Measurements from ENCODE around the gene LDB1.
A peak's percentile ranks its signal among the peaks of the same experiment; 100 is the strongest.

LDB1 gene

GRCh38 chr10:102134416-102134815, 14.2 kb upstream of the LDB1 start:
- TF ChIP-seq ZNF274 (IDR thresholded peaks at IDR 0.05; ENCODE audit: low read depth, low read length) (no peak), YY1 (IDR thresholded peaks at IDR 0.05; ENCODE audit: insufficient read depth, insufficient read length) (no peak), SUZ12 (IDR thresholded peaks at IDR 0.05; ENCODE audit: extremely low read depth, insufficient read depth, insufficient read length) (no peak)
- Histone ChIP-seq H3K36me3 (ENCODE audit: insufficient read depth, insufficient read length, low read length) (peaks cover 54% of the 10 kb centered on the region), H3K9me3 (ENCODE audit: insufficient read depth, low read length) (no peaks in the 10 kb centered on the region), H3K27me3 (ENCODE audit: insufficient read depth, insufficient read length) (no peaks in the 10 kb centered on the region), H3K4me3 (ENCODE audit: insufficient read length, low read depth) (peak overlapping the region; percentile 90), H3K4me1 (ENCODE audit: insufficient read depth, insufficient read length) (peaks cover 4% of the 10 kb centered on the region), H3K9ac (ENCODE audit: insufficient read length, low read depth) (peak overlapping the region; percentile 99)
- DNase-seq (ENCODE audit: low read depth, low spot score) = no peak

GRCh38 chr10:102133373-102134195, 13.4 kb upstream of the LDB1 start:
- H3K36me3 ChIP-seq (ENCODE audit: insufficient read depth, insufficient read length, low read length) = peaks cover 46% of the 10 kb centered on the region
- H3K9ac ChIP-seq (ENCODE audit: insufficient read length, low read depth) = peak overlapping the region; percentile 99
- H3K4me3 ChIP-seq (ENCODE audit: insufficient read length, low read depth) = peak overlapping the region; percentile 90
- H3K27me3 ChIP-seq (ENCODE audit: insufficient read depth, insufficient read length) = no peaks in the 10 kb centered on the region
- TF ChIP-seq SUZ12 (IDR thresholded peaks at IDR 0.05; ENCODE audit: extremely low read depth, insufficient read depth, insufficient read length) (no peak), YY1 (IDR thresholded peaks at IDR 0.05; ENCODE audit: insufficient read depth, insufficient read length) (no peak), ZNF274 (IDR thresholded peaks at IDR 0.05; ENCODE audit: low read depth, low read length) (no peak)
- no peak for DNase-seq (ENCODE audit: low read depth, low spot score)
- H3K4me1 ChIP-seq (ENCODE audit: insufficient read depth, insufficient read length) = peaks cover 4% of the 10 kb centered on the region
- H3K9me3 ChIP-seq (ENCODE audit: insufficient read depth, low read length) = no peaks in the 10 kb centered on the region

- Histone ChIP-seq H3K4me1 (ENCODE audit: insufficient read depth, insufficient read length) (peaks cover 4% of the 10 kb centered on the region), H3K4me3 (ENCODE audit: insufficient read length, low read depth) (peak within 1 kb of the TSS; percentile 90), H3K36me3 (ENCODE audit: insufficient read depth, insufficient read length, low read length) (peaks cover 38% of the 10 kb centered on the region), H3K9ac (ENCODE audit: insufficient read length, low read depth) (peak within 1 kb of the TSS; percentile 99), H3K27me3 (ENCODE audit: insufficient read depth, insufficient read length) (no peaks in the 10 kb centered on the region), H3K9me3 (ENCODE audit: insufficient read depth, low read length) (no peaks in the 10 kb centered on the region)
- peak; percentile 96 for DNase-seq (ENCODE audit: low read depth, low spot score)
- TF ChIP-seq SUZ12 (IDR thresholded peaks at IDR 0.05; ENCODE audit: extremely low read depth, insufficient read depth, insufficient read length) (no peak), YY1 (IDR thresholded peaks at IDR 0.05; ENCODE audit: insufficient read depth, insufficient read length) (peak; percentile 82), ZNF274 (IDR thresholded peaks at IDR 0.05; ENCODE audit: low read depth, low read length) (no peak)
These were observed 12.6 kb upstream of the LDB1 start, which contains the start of gene PPRC1 for GRCh38 chr10:102132563-102133372. Gene PPRC1 (plus strand): TSS chr10:102133040. CDS start chr10:102133069, 29 bp downstream.

DNA sequence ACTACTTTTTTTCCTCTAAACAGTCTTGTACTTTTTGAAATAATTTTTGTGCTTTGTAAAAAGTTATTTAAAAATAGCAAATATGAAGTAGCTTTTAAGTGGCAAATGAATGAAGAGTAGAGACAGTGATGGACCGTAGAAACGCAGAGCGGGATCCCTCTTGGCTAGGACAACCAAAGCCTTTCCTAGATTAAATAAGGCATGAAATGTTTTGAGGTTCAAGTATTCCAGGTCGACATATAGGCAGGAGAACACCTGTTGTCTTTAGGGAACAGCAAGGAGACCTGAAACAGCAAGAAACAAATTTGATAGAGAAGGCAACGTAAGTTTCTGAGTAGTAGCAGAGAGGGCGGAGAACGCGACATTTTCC, 12.0 kb upstream of the LDB1 start:
- H3K36me3 ChIP-seq (ENCODE audit: insufficient read depth, insufficient read length, low read length) = peaks cover 32% of the 10 kb centered on the region
- DNase-seq (ENCODE audit: low read depth, low spot score) = no peak
- no peak overlapping the region for H3K4me3 ChIP-seq (ENCODE audit: insufficient read length, low read depth)
- TF ChIP-seq SUZ12 (IDR thresholded peaks at IDR 0.05; ENCODE audit: extremely low read depth, insufficient read depth, insufficient read length) (no peak), ZNF274 (IDR thresholded peaks at IDR 0.05; ENCODE audit: low read depth, low read length) (no peak), YY1 (IDR thresholded peaks at IDR 0.05; ENCODE audit: insufficient read depth, insufficient read length) (no peak)
- no peaks in the 10 kb centered on the region for H3K27me3 ChIP-seq (ENCODE audit: insufficient read depth, insufficient read length)
- H3K4me1 ChIP-seq (ENCODE audit: insufficient read depth, insufficient read length) = peaks cover 4% of the 10 kb centered on the region
- H3K9me3 ChIP-seq (ENCODE audit: insufficient read depth, low read length) = no peaks in the 10 kb centered on the region
- H3K9ac ChIP-seq (ENCODE audit: insufficient read length, low read depth) = no peak overlapping the region

DNA sequence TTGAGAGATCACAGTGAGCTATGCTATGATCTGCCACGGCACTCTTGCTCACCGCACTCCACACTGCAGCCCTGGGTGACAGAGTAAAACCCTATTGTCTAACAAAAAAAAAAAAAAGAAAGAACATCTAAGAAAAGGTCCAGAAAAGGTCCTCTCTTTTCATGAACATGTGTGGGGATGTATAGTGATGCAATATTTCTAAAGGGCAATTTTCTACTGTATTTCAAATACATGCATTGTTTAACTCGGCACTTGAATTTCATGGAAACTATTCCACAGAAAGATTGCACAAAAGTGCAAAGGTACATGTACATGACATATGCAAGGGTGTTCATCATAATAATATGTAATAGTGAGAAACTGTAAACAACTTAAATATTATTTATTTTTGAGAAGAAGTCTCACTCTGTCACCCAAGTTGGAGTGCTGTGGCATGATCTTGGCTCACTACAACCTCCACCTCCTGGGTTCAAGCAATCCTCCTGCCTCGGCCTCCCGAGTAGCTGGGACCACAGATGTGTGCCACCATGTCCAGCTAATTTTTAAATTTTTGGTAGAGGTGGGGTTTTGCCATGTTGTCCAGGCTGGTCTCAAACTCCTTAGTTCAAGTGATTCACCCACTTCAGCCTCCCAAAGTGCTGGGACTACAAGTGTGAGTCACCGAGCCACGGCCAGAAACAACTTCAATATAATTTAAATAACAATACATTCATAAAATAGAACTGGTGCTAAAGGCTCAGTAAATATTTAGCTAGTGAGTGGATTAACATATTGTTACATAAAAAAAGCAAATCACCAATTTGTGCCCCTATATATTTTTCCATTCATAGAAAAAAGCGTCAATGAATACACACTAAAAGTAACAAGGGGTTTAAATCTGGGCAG, 11.4 kb upstream of the LDB1 start:
- Histone ChIP-seq H3K4me3 (ENCODE audit: insufficient read length, low read depth) (no peak overlapping the region), H3K27me3 (ENCODE audit: insufficient read depth, insufficient read length) (no peaks in the 10 kb centered on the region), H3K9ac (ENCODE audit: insufficient read length, low read depth) (no peak overlapping the region), H3K4me1 (ENCODE audit: insufficient read depth, insufficient read length) (peaks cover 4% of the 10 kb centered on the region), H3K9me3 (ENCODE audit: insufficient read depth, low read length) (no peaks in the 10 kb centered on the region), H3K36me3 (ENCODE audit: insufficient read depth, insufficient read length, low read length) (peaks cover 28% of the 10 kb centered on the region)
- TF ChIP-seq SUZ12 (IDR thresholded peaks at IDR 0.05; ENCODE audit: extremely low read depth, insufficient read depth, insufficient read length) (no peak), YY1 (IDR thresholded peaks at IDR 0.05; ENCODE audit: insufficient read depth, insufficient read length) (no peak), ZNF274 (IDR thresholded peaks at IDR 0.05; ENCODE audit: low read depth, low read length) (no peak)
- no peak for DNase-seq (ENCODE audit: low read depth, low spot score)

- H3K9me3 ChIP-seq (ENCODE audit: insufficient read depth, low read length) = no peaks in the 10 kb centered on the region
- H3K36me3 ChIP-seq (ENCODE audit: insufficient read depth, insufficient read length, low read length) = peaks cover 4% of the 10 kb centered on the region
- no peak for TF ChIP-seq ZNF274 (IDR thresholded peaks at IDR 0.05; ENCODE audit: low read depth, low read length)
- TF ChIP-seq SUZ12 (IDR thresholded peaks at IDR 0.05; ENCODE audit: extremely low read depth, insufficient read depth, insufficient read length) = no peak
- TF ChIP-seq YY1 (IDR thresholded peaks at IDR 0.05; ENCODE audit: insufficient read depth, insufficient read length) = no peak
- H3K27me3 ChIP-seq (ENCODE audit: insufficient read depth, insufficient read length) = no peaks in the 10 kb centered on the region
- DNase-seq (ENCODE audit: low read depth, low spot score) = no peak
- peaks cover 4% of the 10 kb centered on the region for H3K4me1 ChIP-seq (ENCODE audit: insufficient read depth, insufficient read length)
- H3K9ac ChIP-seq (ENCODE audit: insufficient read length, low read depth) = no peak overlapping the region
- H3K4me3 ChIP-seq (ENCODE audit: insufficient read length, low read depth) = no peak overlapping the region
These were observed 3.1 kb upstream of the LDB1 start for GRCh38 chr10:102123223-102123622.

All from NT2/D1 (cell line).